ENCODE results near the gene PHLDA2. TPM values are rescaled to one million over a fixed set of nuclear protein-coding genes. Genes with fewer than 3 reads are reported as not detected.
A peak's percentile ranks its signal among the peaks of the same experiment; 100 is the strongest.
"Not testable (repeated sequence)": the region's sequence is repeated elsewhere in the genome, so short reads cannot be mapped to it uniquely, and the experiment has no call there.

The PHLDA2 gene
- total and polyA plus RNA-seq, 8 donors: 0.16 to 9.0 (median 2.6) TPM

DNA sequence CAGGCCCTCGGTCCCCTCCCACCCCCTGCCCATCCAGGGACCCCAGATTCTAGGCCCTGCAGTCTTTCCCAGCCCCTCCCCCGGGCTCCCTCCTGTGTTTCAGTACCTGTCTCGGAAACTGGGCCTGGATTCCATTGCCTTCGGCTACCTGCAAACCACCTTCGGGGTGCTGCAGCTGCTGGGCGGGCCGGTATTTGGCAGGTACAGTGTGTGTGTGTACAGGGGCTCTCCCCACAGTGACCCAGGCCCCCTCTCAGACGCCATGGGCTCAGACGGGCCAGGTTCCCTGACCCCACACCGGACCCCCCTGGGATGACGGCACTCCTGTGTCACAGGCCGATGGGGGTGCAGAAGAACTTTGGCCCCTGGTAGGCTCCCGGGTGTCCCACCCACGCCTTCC lies 21.1 kb downstream of the PHLDA2 start:
- no peaks in the 10 kb centered on the region for H3K36me3 ChIP-seq
- peaks cover 18 to 23% (median 20%) of the 10 kb centered on the region in 3 donors for H3K4me1 ChIP-seq

DNA sequence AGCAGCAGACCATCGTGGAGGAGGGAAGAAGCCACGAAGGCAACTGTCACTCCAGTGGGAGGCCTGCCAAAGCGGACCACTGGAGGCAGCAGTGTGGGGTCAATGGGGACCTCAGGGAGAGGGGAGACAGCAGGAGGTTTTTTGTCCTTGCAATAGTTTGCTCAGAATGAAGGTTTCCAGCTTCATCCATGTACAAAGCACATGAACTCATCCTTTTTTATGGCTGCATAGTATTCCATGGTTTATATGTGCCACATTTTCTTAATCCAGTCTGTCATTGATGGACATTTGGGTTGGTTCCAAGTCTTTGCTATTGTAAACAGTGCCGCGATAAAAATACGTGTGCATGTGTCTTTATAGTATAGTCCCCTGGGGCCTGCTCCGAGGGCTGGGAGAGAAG lies 23.9 kb downstream of the PHLDA2 start:
- H3K36me3 ChIP-seq; FAIRE-seq; ATAC-seq; intact Hi-C loops (cut with DNase I); H3K4me1 ChIP-seq; DNase-seq; H3K27me3 ChIP-seq; H3K9me3 ChIP-seq; H3K27ac ChIP-seq; H3K4me3 ChIP-seq: not testable (repeated sequence)
- 70 to 79% methylated on average over 7 of the region's 7 CpGs for WGBS, 2 donors

More for the DNA sequence above, 21.1 kb downstream of the PHLDA2 start:
- no peak overlapping the region for H3K27ac ChIP-seq
- no peaks in the 10 kb centered on the region for H3K9me3 ChIP-seq
- intact Hi-C loops (cut with DNase I): no loop called here
- H3K4me3 ChIP-seq: no peak overlapping the region
- WGBS, 2 donors: 90 to 95% methylated on average over 14 of the region's 14 CpGs
- no peak for DNase-seq
- ATAC-seq: no peak
- TF ChIP-seq, protein P1, sequence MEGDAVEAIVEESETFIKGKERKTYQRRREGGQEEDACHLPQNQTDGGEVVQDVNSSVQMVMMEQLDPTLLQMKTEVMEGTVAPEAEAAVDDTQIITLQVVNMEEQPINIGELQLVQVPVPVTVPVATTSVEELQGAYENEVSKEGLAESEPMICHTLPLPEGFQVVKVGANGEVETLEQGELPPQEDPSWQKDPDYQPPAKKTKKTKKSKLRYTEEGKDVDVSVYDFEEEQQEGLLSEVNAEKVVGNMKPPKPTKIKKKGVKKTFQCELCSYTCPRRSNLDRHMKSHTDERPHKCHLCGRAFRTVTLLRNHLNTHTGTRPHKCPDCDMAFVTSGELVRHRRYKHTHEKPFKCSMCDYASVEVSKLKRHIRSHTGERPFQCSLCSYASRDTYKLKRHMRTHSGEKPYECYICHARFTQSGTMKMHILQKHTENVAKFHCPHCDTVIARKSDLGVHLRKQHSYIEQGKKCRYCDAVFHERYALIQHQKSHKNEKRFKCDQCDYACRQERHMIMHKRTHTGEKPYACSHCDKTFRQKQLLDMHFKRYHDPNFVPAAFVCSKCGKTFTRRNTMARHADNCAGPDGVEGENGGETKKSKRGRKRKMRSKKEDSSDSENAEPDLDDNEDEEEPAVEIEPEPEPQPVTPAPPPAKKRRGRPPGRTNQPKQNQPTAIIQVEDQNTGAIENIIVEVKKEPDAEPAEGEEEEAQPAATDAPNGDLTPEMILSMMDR (IDR thresholded peaks at IDR 0.05): no peak
- no peaks in the 10 kb centered on the region for H3K27me3 ChIP-seq
- no peak for FAIRE-seq

DNA sequence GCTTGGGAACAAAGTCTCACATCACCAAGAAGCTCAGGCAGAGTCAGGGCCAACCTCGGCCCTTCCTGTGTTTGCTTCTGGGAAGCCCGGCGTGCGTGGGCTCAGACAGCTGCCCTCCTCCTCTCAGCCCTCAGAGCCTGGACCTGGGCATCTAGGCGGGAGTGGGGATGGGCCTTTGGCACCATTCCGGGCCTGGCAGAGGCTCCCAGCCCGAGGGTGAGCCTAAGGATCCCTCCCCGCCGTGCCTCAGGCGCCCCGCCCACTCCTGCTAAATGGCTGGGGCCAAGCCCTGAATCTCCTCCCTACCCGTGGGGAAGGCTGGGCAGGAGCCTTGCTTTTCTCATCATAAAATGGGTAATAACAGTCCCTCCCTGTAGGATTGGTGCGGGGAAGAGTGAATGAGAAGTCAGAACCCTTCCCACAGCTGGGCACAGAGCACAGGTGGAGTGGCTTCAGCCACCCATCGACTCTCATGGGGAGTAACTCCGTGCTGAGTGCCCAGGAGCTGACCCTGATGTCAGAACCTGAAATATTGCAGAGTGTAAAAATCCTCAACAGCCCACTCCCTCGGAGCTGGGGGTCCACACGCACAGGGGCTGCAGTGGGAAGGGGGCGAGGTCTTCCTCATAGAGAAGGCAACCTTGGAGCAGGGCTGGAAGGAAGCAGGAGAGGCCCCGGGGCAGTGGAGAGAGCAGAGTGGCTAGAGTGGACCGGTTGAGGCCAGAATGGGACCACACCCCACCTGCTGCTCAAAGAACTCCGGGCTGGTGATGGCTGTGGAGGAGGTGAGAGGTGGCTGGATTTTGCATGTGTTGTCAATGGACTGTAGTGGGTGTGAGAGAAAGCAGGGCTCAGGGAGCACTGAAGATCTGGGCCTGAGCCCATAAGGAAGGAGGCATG lies 24.8 kb downstream of the PHLDA2 start:
- no peak overlapping the region for H3K27ac ChIP-seq
- no peaks in the 10 kb centered on the region for H3K9me3 ChIP-seq
- no peaks in the 10 kb centered on the region for H3K27me3 ChIP-seq
- H3K4me3 ChIP-seq: no peak overlapping the region
- no peak for ATAC-seq
- intact Hi-C loops (cut with DNase I): no loop called here
- WGBS, 2 donors: 82 to 83% methylated on average over 21 of the region's 21 CpGs
- peaks cover 0 to 7% (median 5%) of the 10 kb centered on the region in 3 donors for H3K4me1 ChIP-seq
- no peak for FAIRE-seq
- TF ChIP-seq, protein P1 (IDR thresholded peaks at IDR 0.05): no peak
- no peak for DNase-seq
- no peaks in the 10 kb centered on the region for H3K36me3 ChIP-seq

DNA sequence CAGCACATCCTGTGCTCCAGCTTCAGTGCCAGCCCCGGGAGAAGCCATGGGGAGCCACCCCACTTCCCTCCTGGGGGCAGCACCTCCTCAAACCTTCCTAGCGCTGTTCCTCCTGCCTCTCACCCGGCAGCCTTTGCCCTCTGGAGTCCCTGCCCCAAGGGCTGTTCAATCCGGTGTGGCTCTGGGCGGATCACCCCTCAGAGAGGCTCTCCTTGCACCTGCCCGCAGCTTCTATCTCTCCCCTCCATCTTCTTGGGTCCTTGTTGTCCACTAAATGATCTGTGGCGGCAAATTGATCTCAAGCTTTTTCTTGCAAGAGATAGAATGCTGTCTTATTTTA lies 25.6 kb downstream of the PHLDA2 start:
- H3K27ac ChIP-seq: no peak overlapping the region
- no peak for FAIRE-seq
- H3K9me3 ChIP-seq: no peaks in the 10 kb centered on the region
- H3K36me3 ChIP-seq: no peaks in the 10 kb centered on the region
- no peak overlapping the region for H3K4me3 ChIP-seq
- TF ChIP-seq, protein P1 (IDR thresholded peaks at IDR 0.05): no peak
- peaks cover 0 to 7% (median 5%) of the 10 kb centered on the region in 3 donors for H3K4me1 ChIP-seq
- no peaks in the 10 kb centered on the region for H3K27me3 ChIP-seq
- WGBS, 2 donors: 80 to 99% methylated on average over 7 of the region's 7 CpGs
- DNase-seq: no peak
- no peak for ATAC-seq
- intact Hi-C loops (cut with DNase I): no loop called here

DNA sequence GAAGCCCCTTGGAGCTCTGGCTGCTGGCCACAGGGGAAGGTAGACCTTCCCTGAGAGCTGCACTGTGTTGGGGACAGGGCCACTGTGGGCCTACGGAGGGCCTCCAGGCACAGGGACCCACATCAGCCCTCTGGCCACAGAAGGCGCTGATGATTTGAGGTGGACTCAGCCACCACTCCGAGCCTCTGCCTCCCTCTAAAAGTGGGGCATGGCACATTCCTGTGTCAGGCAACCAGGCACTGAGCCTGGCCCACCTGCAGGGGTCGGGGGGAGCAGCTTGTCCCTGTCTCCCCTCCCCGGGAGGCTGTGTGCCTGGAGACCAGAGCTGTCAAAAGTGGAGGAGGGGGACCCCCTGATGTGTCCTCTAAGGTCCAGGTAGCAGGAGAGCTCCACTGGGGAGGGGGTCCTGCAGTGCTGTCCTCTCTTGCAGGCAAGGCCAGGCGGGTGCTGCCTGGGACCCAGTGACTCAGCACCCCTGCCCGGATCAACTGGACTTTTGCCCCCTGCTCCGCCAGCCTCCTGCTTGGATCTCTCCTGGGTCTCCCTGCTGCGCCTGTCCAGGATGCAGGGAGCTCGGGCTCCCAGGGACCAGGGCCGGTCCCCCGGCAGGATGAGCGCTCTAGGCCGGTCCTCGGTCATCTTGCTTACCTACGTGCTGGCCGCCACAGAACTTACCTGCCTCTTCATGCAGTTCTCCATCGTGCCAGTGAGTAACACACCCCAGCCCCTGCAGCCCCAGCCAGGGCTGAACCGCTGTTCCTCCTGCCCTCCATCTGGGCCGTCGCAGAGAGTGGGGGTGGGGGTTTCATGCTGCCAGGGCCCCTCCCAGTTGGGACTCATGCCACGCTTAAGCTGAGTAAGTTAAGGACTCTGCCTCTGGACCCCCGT lies 26.2 kb downstream of the PHLDA2 start:
- H3K27me3 ChIP-seq: no peaks in the 10 kb centered on the region
- DNase-seq (no peak), FAIRE-seq (no peak), ATAC-seq (no peak)
- TF ChIP-seq, protein P1 (IDR thresholded peaks at IDR 0.05): no peak
- peak overlapping the region; percentile 35 to 69 (median 51) for H3K4me3 ChIP-seq
- peak overlapping the region in 1 of 4 donors; percentile 30 for H3K27ac ChIP-seq
- no peaks in the 10 kb centered on the region for H3K36me3 ChIP-seq
- WGBS, 2 donors: 84% methylated on average over 23 of the region's 23 CpGs
- H3K4me1 ChIP-seq: peaks cover 0 to 7% (median 5%) of the 10 kb centered on the region in 3 donors
- no peaks in the 10 kb centered on the region for H3K9me3 ChIP-seq
- intact Hi-C loops (cut with DNase I): no loop called here
